SU-DHL-6 (cell line): ENCODE data around the gene FHAD1.

ENCODE experiments used
- H2AFZ ChIP-seq: fragments of 200-600 bp; sonication (generic); 2 replicates; pipeline ENCODE4 v1.6.1; 2014; ENCODE audit warnings: low read depth, mild to moderate bottlenecking, moderate library complexity, mixed read lengths, antibody characterized with exemption, low read length; ENCODE audit not compliant: severe bottlenecking
- H3F3A ChIP-seq: fragments of 200-600 bp; shearing (Covaris generic); 2 replicates; pipeline ENCODE4 v1.6.0; 2016; ENCODE audit warnings: antibody characterized with exemption, mild to moderate bottlenecking; ENCODE audit not compliant: insufficient read depth
- H3K27ac ChIP-seq: fragments of 200-600 bp; sonication (generic); 2 replicates; pipeline ENCODE4 v1.5.1; 2016; ENCODE audit warnings: low read depth, mild to moderate bottlenecking, low read length, moderate library complexity, mixed read lengths
- H3K27me3 ChIP-seq: fragments of 200-600 bp; sonication (generic), shearing (Covaris generic); 2 replicates; pipeline ENCODE4 v1.6.0; 2014; ENCODE audit warnings: mild to moderate bottlenecking, low read length
- H3K36me3 ChIP-seq: fragments of 200-600 bp; sonication (generic); 2 replicates; pipeline ENCODE4 v1.6.1; 2014; ENCODE audit warnings: mild to moderate bottlenecking, low read length, mixed read lengths
- H3K4me2 ChIP-seq: fragments of 300-600, 200-600 bp; shearing (Covaris generic), sonication (generic); 2 replicates; pipeline ENCODE4 v1.6.0; 2014; ENCODE audit warnings: low read length, low read depth, mild to moderate bottlenecking; ENCODE audit not compliant: poor library complexity, severe bottlenecking
- H3K4me3 ChIP-seq: fragments of 200-600 bp; sonication (generic); 2 replicates; pipeline ENCODE4 v1.5.1; 2014; ENCODE audit warnings: antibody characterized with exemption, low read length, mild to moderate bottlenecking, mixed read lengths; ENCODE audit not compliant: insufficient read depth, poor library complexity, severe bottlenecking
- H3K79me2 ChIP-seq: fragments of 200-600 bp; sonication (generic); 2 replicates; pipeline ENCODE4 v1.6.1; 2014; ENCODE audit warnings: mild to moderate bottlenecking, low read length, moderate library complexity; ENCODE audit not compliant: insufficient read depth
- H3K9ac ChIP-seq: fragments of 200-600 bp; sonication (generic); 2 replicates; pipeline ENCODE4 v1.7.0; 2014; ENCODE audit warnings: mild to moderate bottlenecking, low read length
- H3K9me2 ChIP-seq: fragments of 200-600 bp; sonication (generic); replicated peaks from 2 replicates; pipeline ENCODE4 v1.6.1; 2014; ENCODE audit warnings: low read length; ENCODE audit not compliant: insufficient read depth
- H3K9me3 ChIP-seq: fragments of 200-600 bp; sonication (generic); 2 replicates; pipeline ENCODE4 v1.6.1; 2014; ENCODE audit warnings: low read length, mixed read lengths; ENCODE audit not compliant: insufficient read depth
- H4K20me1 ChIP-seq: fragments of 200-600 bp; sonication (generic); 2 replicates; pipeline ENCODE4 v1.6.1; 2014; ENCODE audit warnings: low read depth, mild to moderate bottlenecking, antibody characterized with exemption, low read length, moderate library complexity, mixed read lengths
- CTCF ChIP-seq: fragments of 200-600 bp; sonication (generic); IDR thresholded peaks from one replicate; pipeline ENCODE4 v1.5.1; 2017; ENCODE audit warnings: antibody characterized with exemption, mild to moderate bottlenecking, low read length, moderate library complexity; ENCODE audit not compliant: insufficient read depth, poor library complexity, severe bottlenecking
- EZH2phosphoT487 ChIP-seq: fragments of 200-600 bp; sonication (generic), shearing (Covaris generic); conservative IDR thresholded peaks from 2 replicates; pipeline ENCODE4 v1.6.1; 2018; ENCODE audit warnings: mild to moderate bottlenecking, antibody characterized with exemption, low read length, moderate library complexity, mixed read lengths

The FHAD1 gene

GRCh38 chr1:15254559-15254958 lies 7.5 kb downstream of the FHAD1 start:
- no peak overlapping the region for H3K27ac ChIP-seq
- H3K4me2 ChIP-seq: no peak overlapping the region
- H3K4me3 ChIP-seq: no peak overlapping the region
- no peaks in the 10 kb centered on the region for H3K27me3 ChIP-seq
- no peaks in the 10 kb centered on the region for H4K20me1 ChIP-seq
- TF ChIP-seq EZH2phosphoT487: no peak
- TF ChIP-seq CTCF: no peak
- H3F3A ChIP-seq: no peaks in the 10 kb centered on the region
- no peaks in the 10 kb centered on the region for H3K36me3 ChIP-seq
- H2AFZ ChIP-seq: no peak overlapping the region
- H3K9me2 ChIP-seq: no peaks in the 10 kb centered on the region
- no peaks in the 10 kb centered on the region for H3K9me3 ChIP-seq
- no peaks in the 10 kb centered on the region for H3K79me2 ChIP-seq
- no peak overlapping the region for H3K9ac ChIP-seq

- Histone ChIP-seq H2AFZ (no peak overlapping the region), H3K36me3 (no peaks in the 10 kb centered on the region), H3F3A (no peaks in the 10 kb centered on the region), H4K20me1 (no peaks in the 10 kb centered on the region), H3K9me2 (no peaks in the 10 kb centered on the region), H3K9ac (no peak overlapping the region), H3K4me3 (no peak overlapping the region), H3K9me3 (no peaks in the 10 kb centered on the region), H3K27ac (no peak overlapping the region), H3K79me2 (no peaks in the 10 kb centered on the region), H3K27me3 (no peaks in the 10 kb centered on the region), H3K4me2 (no peak overlapping the region)
- no peak for TF ChIP-seq EZH2phosphoT487
- no peak for TF ChIP-seq CTCF
Measured at GRCh38 chr1:15255582-15256149, 8.6 kb downstream of the FHAD1 start.

GRCh38 chr1:15256584-15256983 lies 9.6 kb downstream of the FHAD1 start:
- TF ChIP-seq EZH2phosphoT487 (no peak), CTCF (no peak)
- no peaks in the 10 kb centered on the region for H4K20me1 ChIP-seq
- H2AFZ ChIP-seq: no peak overlapping the region
- no peaks in the 10 kb centered on the region for H3K9me2 ChIP-seq
- no peak overlapping the region for H3K4me2 ChIP-seq
- no peaks in the 10 kb centered on the region for H3K27me3 ChIP-seq
- H3K4me3 ChIP-seq: no peak overlapping the region
- no peak overlapping the region for H3K9ac ChIP-seq
- no peak overlapping the region for H3K27ac ChIP-seq
- no peaks in the 10 kb centered on the region for H3F3A ChIP-seq
- H3K36me3 ChIP-seq: no peaks in the 10 kb centered on the region
- no peaks in the 10 kb centered on the region for H3K79me2 ChIP-seq
- H3K9me3 ChIP-seq: no peaks in the 10 kb centered on the region

- H4K20me1 ChIP-seq: no peaks in the 10 kb centered on the region
- no peak overlapping the region for H2AFZ ChIP-seq
- TF ChIP-seq EZH2phosphoT487: no peak
- TF ChIP-seq CTCF: no peak
- H3K79me2 ChIP-seq: no peaks in the 10 kb centered on the region
- H3K4me3 ChIP-seq: no peak overlapping the region
- H3F3A ChIP-seq: no peaks in the 10 kb centered on the region
- H3K27ac ChIP-seq: no peak overlapping the region
- H3K4me2 ChIP-seq: no peak overlapping the region
- no peaks in the 10 kb centered on the region for H3K27me3 ChIP-seq
- no peaks in the 10 kb centered on the region for H3K9me3 ChIP-seq
- H3K9ac ChIP-seq: no peak overlapping the region
- H3K36me3 ChIP-seq: no peaks in the 10 kb centered on the region
- no peaks in the 10 kb centered on the region for H3K9me2 ChIP-seq
Measured at GRCh38 chr1:15257309-15257708, 10.3 kb downstream of the FHAD1 start.
